Liver (tissue), 9 donors: Measurements from ENCODE around the gene CNIH3. TPM values are rescaled to one million over a fixed set of nuclear protein-coding genes. Genes with fewer than 3 reads are reported as not detected.

Experiments
- DNase-seq: peaks from one replicate; pipeline ENCODE4 v3.0.0-alpha.2; 2017; ENCODE audit warnings: low spot score
- H3K27ac ChIP-seq, 2 donors: one replicate each; pipeline ENCODE4 v1.7.0; 2013; ENCODE audit warnings: inconsistent platforms in 2 of 2, low read length in 2 of 2, control low read depth in 1 of 2, low read depth in 1 of 2, mild to moderate bottlenecking in 1 of 2
- H3K27me3 ChIP-seq, 4 donors: one replicate each; pipeline versions ENCODE4 v1.6.1 to v1.7.0; 2013; ENCODE audit warnings: low read length in 3 of 4, inconsistent platforms in 1 of 4, mild to moderate bottlenecking in 1 of 4, moderate library complexity in 1 of 4; ENCODE audit not compliant: control insufficient read depth in 4 of 4, insufficient read depth in 4 of 4
- H3K36me3 ChIP-seq, 4 donors: one replicate each; pipeline versions ENCODE4 v1.6.1 to v1.7.0; 2013; ENCODE audit warnings: low read length in 3 of 4, mild to moderate bottlenecking in 3 of 4, low read depth in 1 of 4, moderate library complexity in 1 of 4; ENCODE audit not compliant: control insufficient read depth in 4 of 4, insufficient read depth in 3 of 4
- H3K4me1 ChIP-seq, 4 donors: one replicate each; pipeline versions ENCODE4 v1.6.1 to v1.7.0; 2013; ENCODE audit warnings: low read length in 3 of 4, mild to moderate bottlenecking in 3 of 4, moderate library complexity in 1 of 4; ENCODE audit not compliant: control insufficient read depth in 4 of 4, insufficient read depth in 4 of 4
- H3K4me3 ChIP-seq, 3 donors: one replicate each; pipeline versions ENCODE4 v1.6.1 to v1.7.0; 2013; ENCODE audit warnings: low read length in 3 of 3, control low read depth in 1 of 3, low read depth in 1 of 3, mild to moderate bottlenecking in 1 of 3
- H3K9ac ChIP-seq, 2 donors: one replicate each; pipeline ENCODE4 v1.7.0; 2013; ENCODE audit warnings: low read length in 2 of 2, mild to moderate bottlenecking in 2 of 2, moderate library complexity in 2 of 2, control low read depth in 1 of 2, low read depth in 1 of 2
- H3K9me3 ChIP-seq, 4 donors: one replicate each; pipeline versions ENCODE4 v1.6.1 to v1.7.0; 2013; ENCODE audit warnings: low read length in 3 of 4; ENCODE audit not compliant: control insufficient read depth in 4 of 4
- ATF3 ChIP-seq: IDR thresholded peaks from 2 replicates; pipeline ENCODE4 v1.6.1; 2016; ENCODE audit warnings: antibody characterized with exemption
- EGR1 ChIP-seq, 2 donors: IDR thresholded peaks; 2 replicates each; pipeline ENCODE4 v1.6.1; 2016 to 2018; ENCODE audit warnings: antibody characterized with exemption in 2 of 2, low read depth in 2 of 2
- FOXA1 ChIP-seq: IDR thresholded peaks from 2 replicates; pipeline ENCODE4 v1.6.1; 2016; ENCODE audit warnings: antibody characterized with exemption
- FOXA2 ChIP-seq: IDR thresholded peaks from 2 replicates; pipeline ENCODE4 v1.6.1; 2016; ENCODE audit warnings: antibody characterized with exemption
- GABPA ChIP-seq, 2 donors: IDR thresholded peaks in 1 of 2; conservative IDR thresholded peaks in 1 of 2; 2 replicates each; pipeline ENCODE4 v1.6.1; 2016; ENCODE audit warnings: antibody characterized with exemption in 2 of 2, mild to moderate bottlenecking in 1 of 2, moderate library complexity in 1 of 2
- HNF4G ChIP-seq: IDR thresholded peaks from 2 replicates; pipeline ENCODE4 v1.6.1; 2016; ENCODE audit warnings: antibody characterized with exemption
- NR2F2 ChIP-seq: IDR thresholded peaks from 2 replicates; pipeline ENCODE4 v1.6.1; 2016; ENCODE audit warnings: antibody characterized with exemption
- RAD21 ChIP-seq, 2 donors: IDR thresholded peaks; 2 replicates each; pipeline ENCODE4 v1.6.1; 2016; ENCODE audit warnings: antibody characterized with exemption in 2 of 2, mild to moderate bottlenecking in 2 of 2
- REST ChIP-seq: IDR thresholded peaks from 2 replicates; pipeline ENCODE4 v1.6.1; 2016; ENCODE audit warnings: antibody characterized with exemption, mild to moderate bottlenecking
- SP1 ChIP-seq: IDR thresholded peaks from 2 replicates; pipeline ENCODE4 v1.6.1; 2018; ENCODE audit warnings: antibody characterized with exemption, mild to moderate bottlenecking
- TAF1 ChIP-seq: conservative IDR thresholded peaks from 2 replicates; pipeline ENCODE4 v1.6.1; 2016; ENCODE audit warnings: antibody characterized with exemption, mild to moderate bottlenecking
- YY1 ChIP-seq: IDR thresholded peaks from 2 replicates; pipeline ENCODE4 v1.6.1; 2016; ENCODE audit warnings: antibody characterized with exemption, mild to moderate bottlenecking
- ZBTB33 ChIP-seq: IDR thresholded peaks from 2 replicates; pipeline ENCODE4 v1.6.1; 2016; ENCODE audit warnings: antibody characterized with exemption
- WGBS: extraction: QIAGEN DNeasy Blood & Tissue Kit; methylation state at CpG from one replicate; pipeline ENCODE4 v1.1.7; 2013; 5-methylcytosine and 5-hydroxymethylcytosine counted together
- polyA plus RNA-seq, 2 donors: library from polyadenylated mRNA; stranded (reverse) in 1 of 2; unstranded in 1 of 2; fragments of 200-250 nt in 1 of 2; fragments of >200 nt in 1 of 2; fragmentation: Nextera tagmentation in 1 of 2; extraction: Ambion mirVana in 1 of 2; gene quantifications; one replicate each; pipeline versions ENCODE4 v1.2.1 to v1.2.3, GENCODE V29; 2013 to 2015
- total RNA-seq, 2 donors: library from RNA; depleted of rRNA; stranded (reverse); fragments of >200 nt; gene quantifications; one replicate each; pipeline ENCODE4 v1.2.3, GENCODE V29; 2014
- TF ChIP-seq, protein P1 (sequence below): fragments of 150-350 bp; IDR thresholded peaks from 2 replicates; pipeline ENCODE4 v1.5.1; 2017; ENCODE audit warnings: improper control_type of control experiment, low read depth, low read length; ENCODE audit not compliant: missing input control
- TF ChIP-seq, protein P2 (sequence below): IDR thresholded peaks from 2 replicates; pipeline ENCODE4 v1.6.1; 2016; ENCODE audit warnings: antibody characterized with exemption
- donor health status: healthy.
- donor health status: healthy.
- donor health status: healthy.
- donor health status: healthy.
- donor health status: healthy.

CNIH3 gene
- total and polyA plus RNA-seq, 4 donors = 0.39 to 1.0 (median 0.93) TPM

- no peaks in the 10 kb centered on the region for H3K36me3 ChIP-seq
- no peak overlapping the region for H3K27ac ChIP-seq
- 92% methylated on average over 10 of the region's 10 CpGs for WGBS
- peaks cover 0 to 9% (median 0%) of the 10 kb centered on the region in 4 donors for H3K4me1 ChIP-seq
- H3K27me3 ChIP-seq = no peaks in the 10 kb centered on the region
- no peak for TF ChIP-seq ATF3
- no peak for DNase-seq
- H3K9ac ChIP-seq = no peak overlapping the region
- no peaks in the 10 kb centered on the region for H3K9me3 ChIP-seq
- H3K4me3 ChIP-seq = no peak overlapping the region
Observed at GRCh38 chr1:224726441-224727182, 110.5 kb downstream of the CNIH3 start.

- no peak for DNase-seq
- H3K4me3 ChIP-seq = no peak overlapping the region
- peaks cover 0 to 17% (median 3%) of the 10 kb centered on the region in 4 donors for H3K4me1 ChIP-seq
- H3K27ac ChIP-seq = no peak overlapping the region
- H3K9me3 ChIP-seq = no peaks in the 10 kb centered on the region
- WGBS = 92% methylated on average over 6 of the region's 6 CpGs
- no peaks in the 10 kb centered on the region for H3K36me3 ChIP-seq
- H3K9ac ChIP-seq = no peak overlapping the region
- TF ChIP-seq REST = no peak
- TF ChIP-seq GABPA (IDR thresholded peaks at IDR 0.05 in 1 of 2, conservative IDR thresholded peaks at IDR 0.05 in 1 of 2) = no peak
- TF ChIP-seq, protein P1, sequence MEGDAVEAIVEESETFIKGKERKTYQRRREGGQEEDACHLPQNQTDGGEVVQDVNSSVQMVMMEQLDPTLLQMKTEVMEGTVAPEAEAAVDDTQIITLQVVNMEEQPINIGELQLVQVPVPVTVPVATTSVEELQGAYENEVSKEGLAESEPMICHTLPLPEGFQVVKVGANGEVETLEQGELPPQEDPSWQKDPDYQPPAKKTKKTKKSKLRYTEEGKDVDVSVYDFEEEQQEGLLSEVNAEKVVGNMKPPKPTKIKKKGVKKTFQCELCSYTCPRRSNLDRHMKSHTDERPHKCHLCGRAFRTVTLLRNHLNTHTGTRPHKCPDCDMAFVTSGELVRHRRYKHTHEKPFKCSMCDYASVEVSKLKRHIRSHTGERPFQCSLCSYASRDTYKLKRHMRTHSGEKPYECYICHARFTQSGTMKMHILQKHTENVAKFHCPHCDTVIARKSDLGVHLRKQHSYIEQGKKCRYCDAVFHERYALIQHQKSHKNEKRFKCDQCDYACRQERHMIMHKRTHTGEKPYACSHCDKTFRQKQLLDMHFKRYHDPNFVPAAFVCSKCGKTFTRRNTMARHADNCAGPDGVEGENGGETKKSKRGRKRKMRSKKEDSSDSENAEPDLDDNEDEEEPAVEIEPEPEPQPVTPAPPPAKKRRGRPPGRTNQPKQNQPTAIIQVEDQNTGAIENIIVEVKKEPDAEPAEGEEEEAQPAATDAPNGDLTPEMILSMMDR = no peak
- TF ChIP-seq FOXA1 = no peak
- no peak for TF ChIP-seq ATF3
- TF ChIP-seq EGR1 (IDR thresholded peaks at IDR 0.05; ENCODE audit: low read depth in 2 of 2) = no peak
- TF ChIP-seq NR2F2 = no peak
- no peak for TF ChIP-seq SP1
- no peak for TF ChIP-seq HNF4G
- TF ChIP-seq RAD21 (IDR thresholded peaks at IDR 0.05) = no peak
- no peak for TF ChIP-seq TAF1
- no peak for TF ChIP-seq YY1
- TF ChIP-seq, protein P2, sequence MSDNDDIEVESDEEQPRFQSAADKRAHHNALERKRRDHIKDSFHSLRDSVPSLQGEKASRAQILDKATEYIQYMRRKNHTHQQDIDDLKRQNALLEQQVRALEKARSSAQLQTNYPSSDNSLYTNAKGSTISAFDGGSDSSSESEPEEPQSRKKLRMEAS = no peak
- TF ChIP-seq FOXA2 = no peak
- TF ChIP-seq ZBTB33 = no peak
- H3K27me3 ChIP-seq = no peaks in the 10 kb centered on the region
Observed at GRCh38 chr1:224727351-224728289, 111.5 kb downstream of the CNIH3 start.
